ENCODE results near the gene MAGEA4.
"Not testable (repeated sequence)": the region's sequence is repeated elsewhere in the genome, so short reads cannot be mapped to it uniquely, and the experiment has no call there.

Gene MAGEA4

GRCh38 chrX:151899622-151900021, 13.1 kb upstream of the MAGEA4 start:
- 40 to 100% methylated on average over 1 of the region's 2 CpGs for WGBS, 2 experiments (ENCODE audit: insufficient coverage in 2 of 2)
- no peak overlapping the region for H3K27ac ChIP-seq (ENCODE audit: low read depth, low read length, severe bottlenecking)
- no peak overlapping the region for H3K4me3 ChIP-seq (ENCODE audit: extremely low read depth, insufficient read depth, low read length, poor library complexity, severe bottlenecking)
- peaks cover 14% of the 10 kb centered on the region for H3K4me1 ChIP-seq (ENCODE audit: control insufficient read depth, insufficient read depth, low read length, poor library complexity, severe bottlenecking)
- no peaks in the 10 kb centered on the region for H3K9me3 ChIP-seq (ENCODE audit: control insufficient read depth, low read length)
- no peaks in the 10 kb centered on the region for H3K36me3 ChIP-seq (ENCODE audit: control insufficient read depth, insufficient read depth, low read length)

DNA sequence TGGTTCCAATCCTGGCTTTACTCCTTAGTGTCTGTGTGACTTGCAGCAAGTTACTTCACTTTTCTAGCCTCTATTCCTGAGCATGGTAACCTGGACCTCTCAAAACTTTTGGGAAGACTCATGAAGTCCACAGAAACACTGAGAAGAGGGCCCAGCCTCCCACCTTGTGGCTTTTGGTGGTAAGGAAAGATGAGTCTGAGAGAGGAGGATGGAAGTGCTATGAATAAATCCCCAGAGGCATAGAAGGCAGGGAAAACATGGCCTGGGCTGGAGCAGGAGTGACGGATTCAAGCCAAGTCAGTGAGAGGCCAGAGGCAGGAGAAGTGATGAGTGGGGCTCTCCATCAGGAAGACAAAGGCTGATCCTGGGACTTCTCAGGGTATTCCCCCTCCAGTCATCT, 10.9 kb upstream of the MAGEA4 start:
- H3K9me3 ChIP-seq (ENCODE audit: control insufficient read depth, low read length): no peaks in the 10 kb centered on the region
- no peak overlapping the region for H3K27ac ChIP-seq (ENCODE audit: low read depth, low read length, severe bottlenecking)
- no peaks in the 10 kb centered on the region for H3K36me3 ChIP-seq (ENCODE audit: control insufficient read depth, insufficient read depth, low read length)
- peaks cover 14% of the 10 kb centered on the region for H3K4me1 ChIP-seq (ENCODE audit: control insufficient read depth, insufficient read depth, low read length, poor library complexity, severe bottlenecking)
- WGBS, 2 experiments (ENCODE audit: insufficient coverage in 2 of 2): 86 to 100% methylated on average over 1 of the region's 1 CpG
- H3K4me3 ChIP-seq (ENCODE audit: extremely low read depth, insufficient read depth, low read length, poor library complexity, severe bottlenecking): no peak overlapping the region

DNA sequence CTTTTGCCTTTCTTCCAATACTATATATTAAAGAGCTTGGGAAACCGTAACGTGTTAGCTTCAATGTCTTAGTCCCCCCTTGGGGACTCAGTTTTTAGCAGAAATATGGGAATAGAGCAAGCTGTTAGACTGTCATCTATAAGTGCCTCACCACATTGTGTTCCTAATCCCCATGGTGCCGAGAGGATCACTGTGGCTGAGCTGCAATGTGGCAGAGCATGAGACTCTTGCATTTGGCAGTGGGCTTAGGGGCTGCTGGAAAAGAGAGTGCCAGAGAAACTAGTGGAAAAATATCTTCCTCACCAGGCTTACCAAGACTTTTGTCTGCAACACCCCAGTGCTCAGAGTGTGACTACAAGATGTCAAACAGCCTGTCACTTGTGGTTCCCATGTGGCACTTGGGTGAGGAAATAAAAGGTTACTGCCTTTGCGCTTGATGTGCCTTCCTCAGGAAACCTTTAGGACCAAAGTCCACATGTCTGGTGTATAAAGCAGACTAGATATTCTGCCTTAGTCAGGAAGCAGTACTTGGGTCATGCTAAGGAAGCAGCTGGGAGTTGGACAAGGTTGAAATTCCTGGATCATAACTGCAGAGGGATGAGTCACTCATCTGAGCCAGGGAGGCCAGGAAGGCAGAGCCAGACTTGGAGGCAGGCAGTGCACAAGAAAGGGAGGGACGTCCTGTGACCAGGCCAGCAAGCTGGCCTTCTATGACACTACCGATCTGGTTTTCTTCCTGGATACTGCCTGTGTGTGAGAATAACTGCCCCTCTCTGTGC, 9.7 kb upstream of the MAGEA4 start:
- Histone ChIP-seq H3K27ac (ENCODE audit: low read depth, low read length, severe bottlenecking) (peak overlapping the region; percentile 69), H3K4me1 (ENCODE audit: control insufficient read depth, insufficient read depth, low read length, poor library complexity, severe bottlenecking) (peaks cover 14% of the 10 kb centered on the region), H3K9me3 (ENCODE audit: control insufficient read depth, low read length) (no peaks in the 10 kb centered on the region), H3K36me3 (ENCODE audit: control insufficient read depth, insufficient read depth, low read length) (no peaks in the 10 kb centered on the region), H3K4me3 (ENCODE audit: extremely low read depth, insufficient read depth, low read length, poor library complexity, severe bottlenecking) (no peak overlapping the region)
- 60 to 88% methylated on average over 1 to 2 of the region's 6 CpGs for WGBS, 2 experiments (ENCODE audit: insufficient coverage in 2 of 2)

- Histone ChIP-seq H3K4me1 (ENCODE audit: control insufficient read depth, insufficient read depth, low read length, poor library complexity, severe bottlenecking) (peaks cover 11% of the 10 kb centered on the region), H3K4me3 (ENCODE audit: extremely low read depth, insufficient read depth, low read length, poor library complexity, severe bottlenecking) (no peak overlapping the region), H3K27ac (ENCODE audit: low read depth, low read length, severe bottlenecking) (no peak overlapping the region), H3K9me3 (ENCODE audit: control insufficient read depth, low read length) (no peaks in the 10 kb centered on the region), H3K36me3 (ENCODE audit: control insufficient read depth, insufficient read depth, low read length) (no peaks in the 10 kb centered on the region)
- WGBS, 2 experiments (ENCODE audit: insufficient coverage in 2 of 2): 100% methylated on average over 4 of the region's 12 CpGs; no CpG with 5 or more reads in 1 of the 2 experiments
Observed at GRCh38 chrX:151904989-151905388, 7.7 kb upstream of the MAGEA4 start.

DNA sequence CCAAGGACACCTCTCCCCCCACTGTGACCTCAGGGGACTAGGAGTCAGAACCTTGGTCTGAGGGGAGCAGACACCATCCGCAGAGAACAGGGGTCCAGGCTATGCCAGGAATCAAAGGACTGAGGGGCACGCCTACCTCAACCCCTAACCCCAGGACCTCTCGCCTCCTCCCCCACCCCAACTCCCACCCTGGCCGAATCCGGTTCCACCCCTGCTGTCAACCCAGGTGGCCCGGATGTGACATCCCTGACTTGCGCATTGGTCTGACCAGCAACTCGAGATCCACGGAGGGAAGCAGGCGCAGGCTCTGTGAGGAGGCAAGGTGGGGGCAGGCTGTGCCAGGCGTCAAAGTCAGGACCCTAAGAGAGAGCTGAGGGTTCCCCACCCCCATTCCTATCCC, 468 bp upstream of the MAGEA4 start:
- no peaks in the 10 kb centered on the region for H3K36me3 ChIP-seq (ENCODE audit: control insufficient read depth, insufficient read depth, low read length)
- H3K27ac ChIP-seq (ENCODE audit: low read depth, low read length, severe bottlenecking): no peak overlapping the region
- H3K9me3 ChIP-seq (ENCODE audit: control insufficient read depth, low read length): no peaks in the 10 kb centered on the region
- WGBS, 2 experiments (ENCODE audit: insufficient coverage in 2 of 2): 93% methylated on average over 3 of the region's 11 CpGs; no CpG with 5 or more reads in 1 of the 2 experiments
- no peaks in the 10 kb centered on the region for H3K4me1 ChIP-seq (ENCODE audit: control insufficient read depth, insufficient read depth, low read length, poor library complexity, severe bottlenecking)
- no peak overlapping the region for H3K4me3 ChIP-seq (ENCODE audit: extremely low read depth, insufficient read depth, low read length, poor library complexity, severe bottlenecking)

DNA sequence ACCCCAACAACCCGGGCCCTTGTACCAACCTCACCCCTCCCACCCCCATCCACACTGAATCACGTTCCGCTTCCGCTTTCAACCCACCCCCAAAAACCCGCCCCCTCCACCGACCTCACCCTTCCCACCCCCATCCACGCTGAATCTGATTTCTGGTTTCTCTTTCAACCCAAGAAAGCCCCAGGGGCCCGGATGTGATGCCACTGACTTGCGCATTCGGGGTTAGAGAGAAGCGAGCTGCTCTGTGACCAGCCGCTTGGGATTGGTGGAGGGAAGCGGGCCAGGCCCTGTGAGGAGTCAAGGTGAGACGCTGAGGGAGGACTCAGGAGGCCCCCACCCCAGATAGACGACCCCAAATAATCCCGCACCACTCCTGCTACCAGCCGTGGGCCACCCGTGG, 6.0 kb downstream of the MAGEA4 start:
- H3K36me3 ChIP-seq (ENCODE audit: control insufficient read depth, insufficient read depth, low read length); H3K4me1 ChIP-seq (ENCODE audit: control insufficient read depth, insufficient read depth, low read length, poor library complexity, severe bottlenecking); H3K27ac ChIP-seq (ENCODE audit: low read depth, low read length, severe bottlenecking); H3K9me3 ChIP-seq (ENCODE audit: control insufficient read depth, low read length); H3K4me3 ChIP-seq (ENCODE audit: extremely low read depth, insufficient read depth, low read length, poor library complexity, severe bottlenecking): not testable (repeated sequence)
- 90% methylated on average over 2 of the region's 18 CpGs; no CpG with 5 or more reads in 1 of the 2 experiments for WGBS, 2 experiments (ENCODE audit: insufficient coverage in 2 of 2)

GRCh38 chrX:151919610-151920009, 6.9 kb downstream of the MAGEA4 start:
- no peaks in the 10 kb centered on the region for H3K4me1 ChIP-seq (ENCODE audit: control insufficient read depth, insufficient read depth, low read length, poor library complexity, severe bottlenecking)
- no peaks in the 10 kb centered on the region for H3K36me3 ChIP-seq (ENCODE audit: control insufficient read depth, insufficient read depth, low read length)
- no CpG with 5 or more reads among the region's 11 CpGs for WGBS, 2 experiments (ENCODE audit: insufficient coverage in 2 of 2)
- no peaks in the 10 kb centered on the region for H3K9me3 ChIP-seq (ENCODE audit: control insufficient read depth, low read length)
- H3K4me3 ChIP-seq (ENCODE audit: extremely low read depth, insufficient read depth, low read length, poor library complexity, severe bottlenecking): no peak overlapping the region
- H3K27ac ChIP-seq (ENCODE audit: low read depth, low read length, severe bottlenecking): no peak overlapping the region

DNA sequence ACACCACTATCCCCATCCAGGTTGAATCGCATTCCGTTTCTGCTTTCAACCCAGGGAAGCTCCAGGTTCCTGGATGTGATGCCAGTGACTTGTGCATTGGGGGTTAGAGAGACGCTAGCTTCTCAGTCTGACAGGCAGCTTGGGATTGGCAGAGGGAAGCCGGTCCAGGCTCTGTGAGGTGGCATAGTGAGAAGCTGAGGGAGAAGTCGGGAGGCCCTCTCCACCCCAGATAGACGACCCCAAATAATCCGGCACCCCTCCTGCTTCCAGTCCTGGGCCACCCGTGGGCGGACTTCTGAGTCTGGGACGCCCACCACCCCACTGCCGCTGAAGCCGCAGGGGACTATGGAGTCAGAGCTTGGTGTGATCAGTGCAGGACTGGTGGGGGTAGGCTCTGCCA, 7.4 kb downstream of the MAGEA4 start:
- no peaks in the 10 kb centered on the region for H3K4me1 ChIP-seq (ENCODE audit: control insufficient read depth, insufficient read depth, low read length, poor library complexity, severe bottlenecking)
- H3K36me3 ChIP-seq (ENCODE audit: control insufficient read depth, insufficient read depth, low read length): no peaks in the 10 kb centered on the region
- H3K27ac ChIP-seq (ENCODE audit: low read depth, low read length, severe bottlenecking): no peak overlapping the region
- no peak overlapping the region for H3K4me3 ChIP-seq (ENCODE audit: extremely low read depth, insufficient read depth, low read length, poor library complexity, severe bottlenecking)
- no CpG with 5 or more reads among the region's 12 CpGs for WGBS, 2 experiments (ENCODE audit: insufficient coverage in 2 of 2)
- no peaks in the 10 kb centered on the region for H3K9me3 ChIP-seq (ENCODE audit: control insufficient read depth, low read length)

DNA sequence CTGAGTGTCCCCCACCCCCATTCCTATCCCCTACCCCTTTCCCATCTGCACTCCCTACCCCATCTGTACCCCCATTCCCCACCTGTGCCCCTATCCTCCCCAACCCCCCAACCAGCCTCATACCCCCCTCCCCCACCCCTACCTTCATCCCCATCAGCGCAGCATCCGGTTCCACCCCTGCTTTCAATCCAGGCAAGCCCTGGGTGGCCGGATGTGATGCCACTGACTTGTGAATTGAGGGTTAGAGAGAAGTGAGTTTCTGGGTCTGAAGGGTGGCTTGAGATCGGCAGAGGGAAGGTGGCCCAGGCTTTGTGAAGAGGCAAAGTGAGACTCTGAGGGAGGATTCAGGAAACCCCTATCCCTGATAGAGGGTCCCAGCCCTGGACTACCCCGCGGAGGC, 7.8 kb downstream of the MAGEA4 start:
- no peak overlapping the region for H3K4me3 ChIP-seq (ENCODE audit: extremely low read depth, insufficient read depth, low read length, poor library complexity, severe bottlenecking)
- WGBS, 2 experiments (ENCODE audit: insufficient coverage in 2 of 2): 80 to 83% methylated on average over 1 of the region's 6 CpGs

GRCh38 chrX:151921292-151921691, 8.6 kb downstream of the MAGEA4 start:
- 86 to 100% methylated on average over 1 to 3 of the region's 10 CpGs for WGBS, 2 experiments (ENCODE audit: insufficient coverage in 2 of 2)
- Histone ChIP-seq H3K36me3 (ENCODE audit: control insufficient read depth, insufficient read depth, low read length) (no peaks in the 10 kb centered on the region), H3K9me3 (ENCODE audit: control insufficient read depth, low read length) (no peaks in the 10 kb centered on the region), H3K27ac (ENCODE audit: low read depth, low read length, severe bottlenecking) (no peak overlapping the region), H3K4me3 (ENCODE audit: extremely low read depth, insufficient read depth, low read length, poor library complexity, severe bottlenecking) (no peak overlapping the region), H3K4me1 (ENCODE audit: control insufficient read depth, insufficient read depth, low read length, poor library complexity, severe bottlenecking) (no peaks in the 10 kb centered on the region)

More for the DNA sequence above, 7.8 kb downstream of the MAGEA4 start:
- H3K4me1 ChIP-seq (ENCODE audit: control insufficient read depth, insufficient read depth, low read length, poor library complexity, severe bottlenecking): no peaks in the 10 kb centered on the region
- no peaks in the 10 kb centered on the region for H3K36me3 ChIP-seq (ENCODE audit: control insufficient read depth, insufficient read depth, low read length)
- H3K27ac ChIP-seq (ENCODE audit: low read depth, low read length, severe bottlenecking): no peak overlapping the region
- H3K9me3 ChIP-seq (ENCODE audit: control insufficient read depth, low read length): no peaks in the 10 kb centered on the region

DNA sequence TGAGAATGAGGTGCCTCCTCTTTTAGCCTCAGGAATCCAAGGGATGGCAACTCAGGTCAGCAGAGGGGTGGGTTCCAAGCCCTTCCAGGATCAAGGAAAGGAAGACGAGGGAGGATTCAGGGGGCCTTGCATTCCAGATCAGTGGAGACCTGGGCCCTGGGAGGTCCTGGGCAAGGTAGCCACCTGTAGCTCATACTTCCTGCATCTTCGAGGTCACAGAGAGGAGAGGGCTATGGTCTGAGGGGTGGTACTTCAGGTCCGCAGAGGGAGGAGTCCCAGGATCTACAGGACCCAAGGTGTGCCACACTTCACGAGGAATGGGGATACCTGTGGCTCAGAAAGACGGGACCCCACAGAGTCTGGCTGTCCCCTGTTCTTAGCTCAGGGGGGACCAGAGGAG, 9.2 kb downstream of the MAGEA4 start:
- Histone ChIP-seq H3K4me1 (ENCODE audit: control insufficient read depth, insufficient read depth, low read length, poor library complexity, severe bottlenecking) (no peaks in the 10 kb centered on the region), H3K9me3 (ENCODE audit: control insufficient read depth, low read length) (no peaks in the 10 kb centered on the region), H3K27ac (ENCODE audit: low read depth, low read length, severe bottlenecking) (no peak overlapping the region), H3K4me3 (ENCODE audit: extremely low read depth, insufficient read depth, low read length, poor library complexity, severe bottlenecking) (no peak overlapping the region), H3K36me3 (ENCODE audit: control insufficient read depth, insufficient read depth, low read length) (no peaks in the 10 kb centered on the region)
- WGBS, 2 experiments (ENCODE audit: insufficient coverage in 2 of 2): 82% methylated on average over 4 of the region's 5 CpGs; no CpG with 5 or more reads in 1 of the 2 experiments
